RWPE2 (cell line): ENCODE data around the gene SPECC1.

Source experiments
- ATAC-seq: fragments of 200-7000 bp; cut with Tn5 transposase; 3 replicates; pipeline ENCODE4 v1.9.1; 2021; ENCODE audit warnings: low read depth
- DNase-seq: peaks from one replicate; pipeline ENCODE4 v3.0.0-alpha.2; 2020; ENCODE audit warnings: low spot score
- H3K27ac ChIP-seq: fragments of 450-650 bp; 2 replicates; pipeline ENCODE4 v1.5.1; 2017; ENCODE audit warnings: mild to moderate bottlenecking; ENCODE audit not compliant: poor library complexity, severe bottlenecking
- H3K27me3 ChIP-seq: fragments of 250-450 bp; sonication (Bioruptor Pico); 2 replicates; pipeline ENCODE4 v1.5.1; 2021; ENCODE audit warnings: mild to moderate bottlenecking, moderate library complexity; ENCODE audit not compliant: insufficient read depth, poor library complexity, severe bottlenecking
- H3K36me3 ChIP-seq: fragments of 250-450 bp; sonication (Bioruptor Pico); 2 replicates; pipeline ENCODE4 v1.5.1; 2020; ENCODE audit warnings: low read depth, mild to moderate bottlenecking, moderate library complexity
- H3K4me1 ChIP-seq: fragments of 250-450 bp; sonication (Bioruptor Pico); 2 replicates; pipeline ENCODE4 v1.5.1; 2021; ENCODE audit warnings: mild to moderate bottlenecking, moderate library complexity; ENCODE audit not compliant: insufficient read depth, poor library complexity, severe bottlenecking
- H3K4me3 ChIP-seq: fragments of 250-450 bp; sonication (Bioruptor Pico); 2 replicates; pipeline ENCODE4 v1.5.1; 2021; ENCODE audit warnings: mild to moderate bottlenecking, moderate library complexity; ENCODE audit not compliant: severe bottlenecking
- H3K9me3 ChIP-seq: fragments of 250-450 bp; sonication (Bioruptor Pico); 2 replicates; pipeline ENCODE4 v1.5.1; 2021; ENCODE audit warnings: mild to moderate bottlenecking, moderate library complexity; ENCODE audit not compliant: severe bottlenecking
- CTCF ChIP-seq: fragments of 450-650 bp; IDR thresholded peaks from one replicate; pipeline ENCODE4 v1.5.1; 2017; ENCODE audit warnings: mild to moderate bottlenecking, moderate library complexity; ENCODE audit not compliant: poor library complexity, severe bottlenecking

Gene SPECC1

DNA sequence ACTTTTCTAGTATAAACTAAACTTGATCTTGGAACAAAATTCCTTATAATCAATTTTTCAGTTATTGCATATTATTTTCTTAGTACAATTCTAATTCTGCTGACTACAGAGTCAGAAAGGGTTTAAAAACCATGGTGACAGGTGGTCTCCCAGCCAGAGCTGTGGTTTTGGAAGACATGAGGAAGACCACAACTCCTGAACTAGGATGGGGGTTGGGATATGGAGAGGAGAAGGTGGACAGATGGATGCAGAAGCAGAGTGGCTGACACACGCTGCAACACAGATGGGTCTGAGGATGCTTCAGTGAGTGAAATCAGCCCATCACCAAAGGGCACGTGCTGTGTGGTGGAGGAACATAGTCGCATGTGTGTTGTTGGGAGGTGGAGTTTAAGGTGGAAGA, 270.5 kb downstream of the SPECC1 start:
- H3K27me3 ChIP-seq = no peaks in the 10 kb centered on the region
- no peak for DNase-seq
- H3K27ac ChIP-seq = no peak overlapping the region
- no peak for TF ChIP-seq CTCF
- ATAC-seq = no peak
- no peak overlapping the region for H3K4me3 ChIP-seq
- H3K9me3 ChIP-seq = no peaks in the 10 kb centered on the region
- H3K4me1 ChIP-seq = no peaks in the 10 kb centered on the region
- 0 out of 2 replicates have a peak, but pooled peaks cover 4% of the 10 kb centered on the region for H3K36me3 ChIP-seq

DNA sequence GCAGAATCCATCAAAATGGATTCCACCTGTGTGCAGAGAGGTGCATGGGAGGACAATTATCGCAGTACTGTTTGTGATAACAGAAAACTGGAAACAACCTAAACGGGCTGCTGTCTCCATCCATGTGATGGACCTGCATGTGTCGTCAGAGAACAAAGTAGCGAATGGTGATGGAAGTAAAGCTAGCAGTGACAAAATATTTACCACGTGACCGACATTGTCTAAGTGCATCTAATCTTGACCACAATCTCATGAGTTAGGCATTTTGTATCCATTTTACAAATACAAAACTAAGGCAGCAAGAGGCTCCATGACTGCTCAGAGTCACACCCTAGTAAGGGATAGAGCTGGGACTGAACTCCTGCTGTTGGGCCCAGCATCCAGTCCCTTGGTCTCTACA, 270.9 kb downstream of the SPECC1 start:
- no peak overlapping the region for H3K4me3 ChIP-seq
- no peak for TF ChIP-seq CTCF
- H3K36me3 ChIP-seq = 0 out of 2 replicates have a peak, but pooled peaks cover 4% of the 10 kb centered on the region
- no peak overlapping the region for H3K27ac ChIP-seq
- H3K9me3 ChIP-seq = no peaks in the 10 kb centered on the region
- ATAC-seq (no peak), DNase-seq (no peak)
- no peaks in the 10 kb centered on the region for H3K4me1 ChIP-seq
- H3K27me3 ChIP-seq = no peaks in the 10 kb centered on the region

DNA sequence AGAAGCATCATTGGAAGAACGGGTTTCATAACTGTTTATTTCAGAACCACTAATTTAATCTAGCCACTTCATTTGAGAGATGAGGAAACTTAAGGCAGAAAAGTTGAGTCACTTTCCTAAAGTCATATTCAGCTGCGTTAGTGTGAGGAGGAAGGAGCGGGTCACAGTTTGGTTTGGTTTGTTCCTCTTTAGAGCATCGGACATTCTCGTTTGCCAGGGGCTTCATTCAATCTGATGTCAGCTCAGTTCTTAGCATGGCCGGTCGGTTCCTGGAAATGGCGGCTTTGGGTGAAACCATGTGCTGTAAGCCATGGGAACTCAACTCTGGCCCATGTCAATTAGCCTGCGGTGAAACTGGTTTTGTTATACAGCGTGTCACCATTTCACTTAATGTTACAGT, 271.7 kb downstream of the SPECC1 start:
- H3K36me3 ChIP-seq = 0 out of 2 replicates have a peak, but pooled peaks cover 4% of the 10 kb centered on the region
- no peaks in the 10 kb centered on the region for H3K27me3 ChIP-seq
- no peaks in the 10 kb centered on the region for H3K4me1 ChIP-seq
- no peak overlapping the region for H3K4me3 ChIP-seq
- no peaks in the 10 kb centered on the region for H3K9me3 ChIP-seq
- ATAC-seq (no peak), DNase-seq (no peak)
- no peak for TF ChIP-seq CTCF
- H3K27ac ChIP-seq = no peak overlapping the region

GRCh38 chr17:20281860-20282259, 272.7 kb downstream of the SPECC1 start:
- Histone ChIP-seq H3K27me3 (no peaks in the 10 kb centered on the region), H3K36me3 (0 out of 2 replicates have a peak, but pooled peaks cover 4% of the 10 kb centered on the region), H3K4me3 (no peak overlapping the region), H3K4me1 (no peaks in the 10 kb centered on the region), H3K9me3 (no peaks in the 10 kb centered on the region), H3K27ac (no peak overlapping the region)
- DNase-seq (no peak), ATAC-seq (no peak)
- no peak for TF ChIP-seq CTCF

DNA sequence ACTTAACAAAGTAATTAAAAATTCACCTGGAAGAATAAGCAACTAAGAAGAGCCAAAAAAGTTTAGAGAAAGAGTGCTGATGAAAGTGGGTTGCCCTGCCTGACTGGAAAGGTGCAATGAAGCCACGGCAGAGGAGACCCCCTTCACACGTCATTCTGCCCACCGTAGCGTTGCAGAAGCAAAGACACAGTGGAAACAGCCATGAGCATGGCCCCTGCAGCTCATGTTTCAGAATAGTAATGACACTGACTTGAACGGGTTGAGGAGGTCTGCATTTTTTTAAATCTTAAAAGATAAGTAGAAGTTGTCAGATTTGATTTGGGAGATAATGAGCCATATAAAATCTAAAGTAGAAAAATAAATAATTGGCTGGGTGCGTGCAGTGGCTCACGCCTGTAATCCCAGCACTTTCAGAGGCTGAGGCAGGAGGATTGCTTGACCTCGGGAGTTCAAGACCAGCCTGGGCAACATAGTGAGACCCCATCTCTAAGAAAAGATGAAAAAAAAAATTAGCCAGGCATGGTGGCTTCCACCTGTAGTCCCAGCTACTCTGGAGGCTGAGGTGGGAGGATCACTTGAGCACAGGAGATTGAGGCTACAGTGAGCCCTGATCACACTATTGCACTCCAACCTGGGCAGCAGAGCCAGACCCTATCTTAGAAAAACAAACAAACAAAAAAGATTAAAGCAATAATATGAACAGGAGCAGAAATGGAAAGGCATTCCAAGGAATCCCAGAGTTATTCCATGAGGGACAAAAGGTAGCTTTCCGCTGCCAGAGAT, 273.6 kb downstream of the SPECC1 start:
- H3K4me1 ChIP-seq = no peaks in the 10 kb centered on the region
- no peak overlapping the region for H3K27ac ChIP-seq
- no peaks in the 10 kb centered on the region for H3K27me3 ChIP-seq
- DNase-seq (no peak), ATAC-seq (no peak)
- H3K4me3 ChIP-seq = no peak overlapping the region
- no peaks in the 10 kb centered on the region for H3K9me3 ChIP-seq
- H3K36me3 ChIP-seq = 0 out of 2 replicates have a peak, but pooled peaks cover 3% of the 10 kb centered on the region
- no peak for TF ChIP-seq CTCF
